GM15510 (cell line): ENCODE measurements around the gene ATG4D.

ENCODE experiments used
- POLR2A ChIP-seq: IDR thresholded peaks from 3 replicates; pipeline ENCODE4 v1.6.1; 2011; ENCODE audit warnings: borderline replicate concordance; ENCODE audit not compliant: insufficient read length; ENCODE audit errors: extremely low read depth

ATG4D gene

DNA sequence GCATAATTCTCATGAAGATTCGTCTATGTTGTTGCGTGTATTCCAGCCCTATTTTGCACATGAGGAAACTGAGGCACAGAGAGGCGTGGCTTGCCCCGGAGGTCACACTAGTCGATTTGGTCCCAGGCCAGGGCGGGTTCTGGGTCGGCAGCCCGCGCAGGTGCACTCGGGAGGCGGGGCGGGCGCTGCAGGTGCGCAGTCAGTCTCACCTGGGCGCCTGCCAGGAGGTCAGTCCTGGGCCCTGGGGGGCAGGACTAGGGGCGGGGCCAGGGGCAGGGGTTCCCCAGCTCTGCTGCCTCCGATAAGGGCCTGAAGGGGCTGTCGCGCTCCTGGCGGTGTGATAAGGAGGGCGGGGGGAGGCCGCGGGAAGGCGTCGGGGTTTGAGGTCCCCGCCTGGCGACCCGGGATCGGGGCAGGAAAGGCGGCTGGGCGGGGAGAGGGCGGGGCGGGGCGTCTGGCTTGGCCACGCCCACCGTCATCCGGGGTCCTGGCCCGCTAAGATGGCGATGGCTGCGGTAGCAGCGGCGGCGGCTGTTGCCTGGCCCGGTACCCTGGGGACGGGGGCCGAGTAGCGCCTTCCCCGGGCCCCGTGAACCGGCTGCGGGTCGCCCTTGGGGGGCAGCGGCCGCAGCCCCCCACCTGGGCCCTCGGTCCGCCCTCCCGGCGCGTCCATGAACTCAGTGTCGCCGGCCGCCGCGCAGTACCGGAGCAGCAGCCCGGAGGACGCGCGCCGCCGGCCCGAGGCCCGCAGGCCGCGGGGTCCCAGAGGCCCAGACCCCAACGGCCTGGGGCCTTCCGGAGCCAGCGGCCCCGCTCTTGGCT lies at the start of gene ATG4D:
Gene ATG4D (plus strand): TSS at position 485 of the 822 bp plus-strand sequence. CDS start 187 bp downstream, at position 672.
- peak; percentile 92 for TF ChIP-seq POLR2A

DNA sequence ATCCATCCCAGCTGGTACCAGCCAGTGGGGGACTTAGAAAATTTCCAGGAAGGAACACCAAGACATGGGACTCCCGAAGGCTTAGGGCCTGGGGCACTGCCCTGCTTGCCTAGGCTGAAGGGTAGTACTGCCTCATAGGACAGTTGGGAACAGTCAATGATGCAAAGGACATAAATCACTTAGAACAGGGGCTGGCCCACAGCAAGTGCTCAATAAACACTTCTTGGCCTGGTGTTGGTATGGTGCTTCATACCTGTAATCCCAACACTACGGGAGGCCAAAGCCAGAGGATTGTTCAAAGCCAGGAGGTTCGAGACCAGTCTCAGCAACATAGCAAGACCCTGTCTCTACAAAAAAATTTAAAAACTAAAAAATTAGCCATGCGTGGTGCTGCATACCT lies 46.3 kb upstream of the ATG4D start:
- TF ChIP-seq POLR2A, result no peak

DNA sequence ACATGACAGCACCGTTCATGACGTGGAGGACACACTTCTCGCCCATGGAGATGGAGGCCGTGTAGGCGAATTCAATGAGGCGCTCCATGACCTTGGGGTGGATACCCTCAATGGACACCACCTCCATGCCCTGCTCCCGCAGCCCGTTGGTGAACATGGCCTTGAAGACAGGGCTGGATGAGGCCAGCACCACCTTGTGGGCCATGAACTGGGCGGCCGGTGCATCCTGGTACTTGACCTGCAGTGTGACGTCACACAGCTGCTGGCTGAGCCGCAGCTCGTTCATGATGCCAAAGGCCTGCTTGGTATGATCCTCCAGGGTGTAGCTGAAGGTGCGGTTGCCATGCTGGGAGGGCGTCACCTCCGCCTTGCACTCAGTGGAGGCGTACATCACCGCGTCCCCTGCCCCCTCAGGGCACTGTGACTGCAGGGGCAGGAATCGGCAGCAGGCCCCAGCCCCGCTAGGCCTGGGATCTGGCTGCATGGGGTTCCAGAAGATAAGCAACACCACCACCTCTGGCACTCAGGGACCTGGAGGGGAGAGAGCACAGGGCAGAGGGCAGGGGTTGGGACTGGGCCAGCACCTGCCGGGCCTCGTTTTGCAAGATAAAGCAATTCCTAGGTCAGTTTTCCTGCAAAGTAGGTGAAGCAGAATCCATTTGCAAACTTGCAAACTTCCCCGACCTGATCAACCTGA lies 44.0 kb upstream of the ATG4D start:
- TF ChIP-seq POLR2A, result no peak

DNA sequence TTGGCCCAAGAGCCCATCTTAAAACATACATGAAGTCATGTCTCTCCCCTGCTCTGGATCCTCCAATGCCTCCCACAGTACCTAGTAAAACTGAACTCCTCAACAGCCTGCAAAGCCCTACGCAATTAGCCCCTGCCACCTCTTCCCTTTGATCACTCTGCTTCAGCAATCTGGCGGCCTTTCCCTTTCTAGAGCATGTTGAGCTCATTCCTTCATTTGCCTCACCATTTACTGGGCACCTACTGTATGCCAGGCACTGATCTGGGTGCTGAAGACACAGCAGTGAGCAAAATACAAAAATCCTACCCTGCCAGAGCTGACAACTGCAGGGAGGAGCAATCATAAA lies 43.5 kb upstream of the ATG4D start:
- TF ChIP-seq POLR2A, result no peak

DNA sequence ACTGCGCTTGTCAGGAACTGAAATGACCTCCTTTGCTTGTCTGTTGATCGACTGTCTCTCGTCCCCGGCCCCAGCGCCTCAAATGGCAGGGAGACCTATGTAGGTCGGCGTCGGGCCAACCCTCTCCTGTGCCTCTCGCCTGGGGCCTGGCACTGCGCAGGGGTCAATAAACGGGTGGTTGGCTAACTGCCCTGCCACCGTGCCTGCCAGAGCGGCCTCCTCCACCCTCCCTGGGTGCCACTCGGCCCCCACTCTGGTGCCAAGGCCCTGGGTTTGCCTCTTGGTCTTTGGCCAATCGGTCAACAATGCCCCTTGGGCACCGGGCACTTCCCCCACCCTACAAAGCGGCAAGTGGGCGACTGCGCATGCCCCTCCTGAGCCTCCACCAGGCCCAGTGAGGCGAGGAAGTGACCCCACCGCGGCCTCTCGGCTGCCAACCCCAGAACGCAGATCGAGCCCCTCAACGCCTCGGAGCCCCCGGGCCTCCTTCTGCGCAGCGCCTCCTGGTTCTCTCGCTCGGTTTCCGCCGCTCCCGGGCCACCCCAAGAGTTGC lies 41.7 kb upstream of the ATG4D start:
- no peak for TF ChIP-seq POLR2A

DNA sequence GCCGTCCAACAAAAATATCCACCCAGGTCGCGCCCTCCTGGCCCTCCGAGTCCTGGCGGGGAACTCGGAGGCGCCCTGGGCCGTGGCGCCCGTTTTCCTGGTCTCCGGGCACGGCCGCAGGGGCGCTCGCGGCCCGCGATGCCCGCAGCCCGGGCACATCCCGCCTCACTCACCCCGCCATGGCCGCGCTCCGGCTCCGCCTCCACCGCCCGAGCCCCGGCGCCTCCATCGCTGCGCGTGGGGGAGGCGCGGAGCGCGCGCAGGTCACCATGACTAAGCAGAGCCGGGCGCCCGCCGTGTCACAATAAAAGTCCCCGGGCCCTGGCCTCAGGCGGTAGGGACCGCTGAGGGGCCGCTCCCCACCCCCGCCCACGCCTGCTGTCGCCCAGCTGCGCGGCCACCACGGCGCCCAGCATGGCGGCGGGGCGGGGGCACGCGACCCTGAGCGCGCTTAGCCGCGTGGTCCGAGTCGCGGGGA lies 41.1 kb upstream of the ATG4D start:
- peak; percentile 93 for TF ChIP-seq POLR2A

DNA sequence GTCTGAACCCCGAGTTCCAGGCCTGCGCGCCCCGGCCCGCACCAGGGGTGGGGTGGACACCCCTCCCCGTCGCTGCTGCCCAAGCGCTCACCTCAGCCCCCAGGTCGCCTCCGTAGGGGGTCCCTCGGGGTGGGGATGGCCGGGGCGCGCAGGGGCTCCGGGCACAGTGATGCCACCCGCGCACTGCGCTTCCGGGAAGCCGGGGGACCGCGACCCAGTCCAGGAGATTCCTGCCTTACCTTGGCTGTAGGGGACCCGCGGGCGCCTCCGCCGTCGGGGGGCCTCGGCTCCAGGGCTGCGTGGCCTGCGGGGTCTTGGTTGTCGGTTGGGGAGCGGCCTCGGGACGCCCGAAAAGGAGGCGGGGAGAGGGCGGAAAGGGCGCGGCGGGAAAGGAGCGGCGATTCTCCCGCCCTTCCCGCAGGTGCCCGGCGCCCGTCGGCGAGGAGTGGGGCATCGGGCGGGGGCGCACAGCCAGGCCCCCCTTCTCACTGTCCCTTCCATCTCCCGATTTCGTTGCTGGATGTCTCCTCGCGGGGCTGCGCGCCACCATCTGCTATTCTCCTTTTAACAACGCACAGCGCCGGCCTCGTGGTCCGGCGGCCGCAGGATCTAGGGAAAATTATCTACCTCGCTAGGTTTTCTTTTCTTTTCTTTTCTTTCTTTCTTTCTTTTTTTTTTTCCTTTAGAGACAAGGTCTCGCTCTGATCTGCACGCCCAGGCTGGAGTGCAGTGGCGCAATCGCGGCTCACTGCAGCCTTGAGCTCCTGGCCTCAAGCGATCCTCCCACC lies 40.5 kb upstream of the ATG4D start, which contains the start of gene KEAP1:
Gene KEAP1 (minus strand): TSS at position 355 of the 788 bp plus-strand sequence. CDS start 3,323 bp downstream, outside the sequence.
- TF ChIP-seq POLR2A, result no peak

DNA sequence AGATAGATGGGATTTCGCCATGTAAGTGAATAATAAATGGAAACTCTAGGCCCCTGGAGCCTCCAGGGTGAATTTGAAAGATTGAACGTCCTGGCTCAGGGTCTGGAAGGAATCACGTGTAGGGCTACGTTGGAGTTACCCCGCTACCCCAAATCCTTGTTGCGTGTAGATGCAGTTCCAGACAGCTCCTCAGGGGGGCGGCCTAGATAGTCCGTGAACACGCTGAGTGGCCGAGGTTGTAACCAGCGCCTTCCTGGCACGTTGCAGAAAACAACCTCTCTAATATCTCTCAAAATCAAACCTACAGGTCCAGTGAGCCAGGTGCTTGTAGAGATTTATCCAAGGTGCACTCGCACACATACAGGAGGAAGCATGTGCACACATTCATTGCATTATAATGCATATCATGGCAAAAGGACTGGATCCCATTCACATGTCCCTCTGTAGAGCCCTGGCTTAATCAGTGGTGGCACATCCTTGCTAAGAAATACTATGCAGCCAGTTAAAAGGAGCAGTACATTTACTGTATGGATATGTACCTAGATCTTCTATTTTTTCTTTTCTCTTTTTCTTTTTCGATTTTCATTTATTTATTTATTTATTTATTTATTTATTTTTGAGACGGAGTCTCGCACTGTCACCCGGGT lies 38.0 kb upstream of the ATG4D start:
- TF ChIP-seq POLR2A, result no peak

DNA sequence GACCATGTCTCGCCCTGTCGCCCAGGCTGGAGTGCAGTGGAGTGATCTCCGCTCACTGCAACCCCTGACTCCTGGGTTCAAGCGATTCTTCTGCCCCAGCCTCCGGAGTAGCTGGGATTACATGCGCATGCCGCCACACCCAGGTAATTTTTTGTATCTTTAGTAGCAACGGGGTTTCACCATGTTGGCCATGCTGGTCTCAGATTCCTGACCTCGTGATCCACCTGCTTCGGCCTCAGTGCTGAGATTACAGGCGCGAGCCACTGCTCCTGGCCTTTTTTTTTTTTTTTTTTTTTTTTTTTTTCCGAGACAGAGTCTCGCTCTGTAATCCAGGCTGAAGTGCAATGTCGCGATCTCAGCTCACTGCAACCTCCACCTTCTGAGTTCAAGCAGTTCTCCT lies 35.7 kb upstream of the ATG4D start:
- TF ChIP-seq POLR2A, result no peak

DNA sequence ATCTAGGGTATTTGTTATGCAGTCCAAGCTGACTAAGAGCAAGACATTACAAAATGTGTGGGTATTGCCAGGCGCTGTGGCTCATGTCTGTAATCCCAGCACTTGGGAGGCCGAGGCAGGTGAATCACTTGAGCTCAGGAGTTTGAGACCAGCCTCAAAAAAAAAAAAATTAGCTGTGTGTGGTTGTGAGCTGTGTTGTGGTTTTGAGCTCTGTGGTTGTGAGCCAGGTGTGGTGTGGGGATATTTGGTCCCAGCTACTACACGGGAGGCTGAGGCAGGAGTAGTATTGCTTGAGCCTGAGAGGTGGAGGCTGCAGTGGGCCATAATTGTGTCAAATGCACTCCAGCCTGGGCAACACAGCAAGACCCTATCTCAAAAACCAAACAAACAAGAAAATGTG lies 35.0 kb upstream of the ATG4D start:
- no peak for TF ChIP-seq POLR2A

DNA sequence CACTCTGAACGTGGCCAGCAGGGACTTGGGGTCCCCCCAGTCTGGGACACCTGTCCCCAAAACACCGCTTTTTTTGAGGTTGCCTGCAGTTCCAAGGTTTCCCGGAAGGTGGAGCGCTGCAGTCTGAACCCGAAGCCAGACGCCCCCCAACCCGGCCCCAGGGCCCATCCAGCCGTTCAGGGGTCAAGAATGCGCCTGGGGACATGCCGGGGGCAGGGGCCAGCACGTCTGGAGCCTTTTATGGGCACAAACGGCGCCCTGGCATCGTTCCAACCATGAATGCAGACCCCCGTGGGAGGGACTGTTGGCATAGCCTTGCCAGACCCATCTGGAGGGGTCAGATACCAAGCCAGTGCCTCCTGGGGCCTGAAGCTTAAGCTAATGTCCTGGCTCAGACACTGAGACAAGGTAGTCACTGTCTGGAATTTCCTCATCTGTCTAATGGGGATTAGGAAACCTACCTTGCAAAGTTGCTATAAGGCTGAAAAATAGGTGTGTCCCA lies 33.4 kb upstream of the ATG4D start:
- TF ChIP-seq POLR2A, result no peak

DNA sequence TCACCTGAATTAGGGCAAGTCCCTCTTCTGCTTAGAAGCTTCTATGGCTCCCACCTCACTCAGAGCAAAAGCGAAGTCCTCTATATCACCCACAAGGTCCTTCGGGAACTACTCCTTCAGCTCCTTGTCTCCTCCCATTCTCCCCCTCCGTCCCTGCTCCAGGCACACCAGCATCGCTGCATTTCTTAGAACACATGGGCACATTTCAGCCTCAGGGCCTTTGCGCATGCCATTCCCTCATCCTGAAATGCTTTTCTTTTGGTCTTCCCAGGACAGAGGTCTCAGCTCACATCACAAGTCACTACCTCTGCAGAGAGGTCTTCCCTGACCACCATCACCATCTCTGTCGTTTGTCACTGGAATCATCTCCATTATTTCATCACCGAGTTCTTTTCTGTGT lies 30.5 kb upstream of the ATG4D start:
- no peak for TF ChIP-seq POLR2A

DNA sequence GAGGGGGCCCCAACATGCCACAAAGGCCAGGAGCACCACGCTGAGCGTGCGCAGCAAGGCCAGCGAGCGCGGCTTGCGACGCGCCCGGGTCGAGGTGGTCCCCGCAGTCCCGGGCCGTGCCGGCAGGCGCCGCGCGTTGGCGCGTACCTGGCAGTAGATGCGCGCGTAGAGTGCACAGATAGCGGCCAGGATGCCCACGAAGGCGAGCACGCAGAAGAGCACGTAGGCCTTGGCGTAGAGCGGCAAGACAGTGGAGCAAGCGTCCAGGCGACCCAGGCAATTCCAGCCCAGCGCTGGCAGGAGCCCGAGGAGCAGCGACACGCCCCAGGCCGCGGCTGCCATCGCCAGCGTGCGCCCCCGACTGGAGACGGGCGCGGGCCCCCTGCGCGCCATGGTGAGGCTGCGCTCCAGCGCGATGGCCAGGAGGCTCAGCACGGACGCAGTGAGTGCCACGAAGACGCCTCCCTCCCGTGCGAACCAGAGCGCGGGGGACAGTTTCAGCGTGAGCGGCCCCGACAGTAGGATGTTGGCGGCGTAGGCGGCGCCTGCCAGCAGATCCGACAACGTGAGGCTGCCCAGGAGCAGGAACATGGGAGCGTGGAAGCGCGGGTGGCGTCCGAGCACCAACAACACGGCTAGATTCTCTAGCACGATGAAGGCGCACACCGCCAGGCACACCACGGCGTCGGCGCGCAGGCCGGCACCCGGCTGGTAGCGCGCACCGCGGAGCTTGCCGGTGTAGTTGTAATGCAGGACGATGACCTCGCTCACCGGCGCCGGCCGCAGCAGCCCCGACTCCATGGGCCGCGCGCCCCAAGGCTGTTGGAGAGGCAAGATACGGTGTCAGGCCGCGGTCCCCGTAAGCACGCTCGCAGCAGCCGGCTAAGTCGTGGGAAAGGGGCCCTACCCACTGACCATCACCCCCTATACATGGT lies 29.2 kb upstream of the ATG4D start:
- no peak for TF ChIP-seq POLR2A

DNA sequence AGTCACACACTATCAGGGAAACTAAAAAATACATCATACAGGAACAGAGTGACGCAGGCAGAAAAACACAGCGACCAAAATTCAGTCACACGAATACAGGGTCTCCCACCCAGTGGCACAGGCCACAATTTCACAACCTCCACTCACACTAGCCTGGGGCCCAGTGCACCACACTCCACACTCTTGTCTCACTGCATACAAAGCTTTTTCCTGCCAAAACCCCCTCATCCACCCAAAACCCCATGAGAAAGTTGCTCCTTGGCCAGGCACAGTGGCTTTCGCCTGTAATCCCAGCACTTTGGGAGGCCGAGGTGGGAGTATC lies 27.7 kb upstream of the ATG4D start:
- no peak for TF ChIP-seq POLR2A

DNA sequence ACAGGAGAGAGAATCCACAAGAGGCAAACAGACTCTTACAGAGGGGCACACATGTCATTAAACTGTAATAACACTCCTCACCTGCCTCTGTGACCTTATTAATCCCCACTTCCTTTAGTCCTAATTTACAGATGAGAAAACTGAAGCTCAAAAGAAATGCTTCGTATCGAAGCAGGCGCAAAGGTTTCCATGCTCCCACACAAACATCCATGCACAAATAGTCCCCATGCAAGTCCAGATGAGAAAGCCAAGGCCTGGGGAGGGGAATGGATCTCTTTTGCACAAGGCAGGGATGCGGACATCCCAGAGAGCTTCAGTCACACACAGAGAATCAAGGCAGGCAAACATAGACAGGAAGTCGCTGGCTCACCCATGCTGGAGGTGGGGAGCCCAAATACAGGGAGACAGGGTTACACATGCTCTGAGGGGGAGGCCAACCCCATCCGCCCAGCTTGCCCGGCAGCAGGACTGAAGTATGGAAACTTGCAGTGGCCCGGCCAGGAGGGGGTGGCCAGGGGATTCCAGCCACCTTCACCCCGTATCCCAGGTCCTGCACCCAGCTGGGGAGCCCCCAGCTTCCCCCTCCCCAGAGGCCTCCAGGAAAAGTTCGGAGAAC lies 26.9 kb upstream of the ATG4D start:
- no peak for TF ChIP-seq POLR2A
